Ovary (tissue), 9 donors: ENCODE results near the gene TMEM158. TPM values are rescaled to one million over a fixed set of nuclear protein-coding genes. Genes with fewer than 3 reads are reported as not detected.

Experiments used
- DNase-seq, 5 donors: peaks; one replicate each; pipeline ENCODE4 v3.0.0-alpha.2; 2019 to 2020
- H3K27ac ChIP-seq, 2 donors: fragments of 200-600 bp; one replicate each; pipeline versions ENCODE4 v1.5.1 to v1.8.0; 2019 to 2022
- H3K27me3 ChIP-seq: fragments of 200-600 bp; one replicate; pipeline ENCODE4 v1.8.0; 2022
- H3K36me3 ChIP-seq: fragments of 200-600 bp; sonication (generic); one replicate; pipeline ENCODE4 v1.5.1; 2019
- H3K4me1 ChIP-seq: one replicate; pipeline ENCODE4 v1.8.1; 2013; ENCODE audit warnings: mild to moderate bottlenecking, moderate library complexity; ENCODE audit not compliant: insufficient read depth
- H3K4me3 ChIP-seq: fragments of 200-600 bp; sonication (generic); one replicate; pipeline ENCODE4 v1.5.1; 2017
- H3K9me3 ChIP-seq, 2 donors: fragments of 200-600 bp in 1 of 2; sonication (generic) in 1 of 2; one replicate each; pipeline versions ENCODE4 v1.5.1 to v1.8.1; 2013 to 2019; ENCODE audit warnings: mild to moderate bottlenecking in 1 of 2, moderate library complexity in 1 of 2
- EP300 ChIP-seq: sonication (generic); formaldehyde crosslinking; IDR thresholded peaks from one replicate; pipeline ENCODE4 v1.6.1; 2017; ENCODE audit warnings: antibody characterized with exemption
- POLR2A ChIP-seq: fragments of 450-650 bp; IDR thresholded peaks from one replicate; pipeline ENCODE4 v1.6.1; 2017; ENCODE audit warnings: antibody characterized with exemption, mild to moderate bottlenecking, moderate library complexity
- WGBS, 3 donors: extraction: QIAGEN DNeasy Blood & Tissue Kit in 1 of 3; methylation state at CpG; one replicate each; pipeline versions ENCODE4 v1.1.5 to v1.1.7; 2013 to 2017; 5-methylcytosine and 5-hydroxymethylcytosine counted together
- intact Hi-C, 4 donors: fragments of 100-400 bp; cut with DNase I; formaldehyde crosslinking; loops; one replicate each; pipeline versions ENCODE4 v1.11.0 to v1.15.1; 2022 to 2023
- polyA plus RNA-seq, 2 donors: library from polyadenylated mRNA; stranded (reverse); fragments of 200-250 nt in 1 of 2; fragments of 350-450 nt in 1 of 2; fragmentation: Illumina TruSeq in 1 of 2; extraction: RNeasy Lipid Tissue Mini Kit (QIAGEN cat#74804) in 1 of 2; gene quantifications; one replicate each; pipeline ENCODE4 v1.2.3, GENCODE V29; 2013 to 2014
- total RNA-seq, 7 donors: library from RNA; depleted of rRNA in 2 of 7; stranded (reverse); fragments of >200 nt in 2 of 7; fragmentation: NEBNext Ultra II Directional in 3 of 7; extraction: Animal tissue kit (Norgen Biotek cat#: 25700) in 3 of 7; gene quantifications; one replicate each; pipeline versions ENCODE4 v1.1.0 to v1.2.4, GENCODE V29; 2016 to 2023
- TF ChIP-seq, protein P1 (sequence below), 3 donors: fragments of 450-650 bp in 2 of 3; fragments of 200-600 bp in 1 of 3; IDR thresholded peaks; one replicate each; pipeline versions ENCODE4 v1.5.1 to v1.8.0; 2016 to 2022; ENCODE audit warnings: antibody characterized with exemption in 3 of 3, mild to moderate bottlenecking in 1 of 3
- donor health status: DM: no; HTN: no; CAD: no; lungs with moderate emphysema.
- donor health status: DM: no; HTN: no; CAD: no.
- donor health status: Bipolar disorder and iron deficiency.
- donor health status: DM: yes; HTN: yes; CAD: no.
- donor health status: DM: no; HTN: no; CAD: no.
- donor health status: DM: yes; HTN: yes; CAD: no.

The TMEM158 gene
- total and polyA plus RNA-seq, 9 donors: 0.98 to 5.7 (median 2.6) TPM; not detected in 1

DNA sequence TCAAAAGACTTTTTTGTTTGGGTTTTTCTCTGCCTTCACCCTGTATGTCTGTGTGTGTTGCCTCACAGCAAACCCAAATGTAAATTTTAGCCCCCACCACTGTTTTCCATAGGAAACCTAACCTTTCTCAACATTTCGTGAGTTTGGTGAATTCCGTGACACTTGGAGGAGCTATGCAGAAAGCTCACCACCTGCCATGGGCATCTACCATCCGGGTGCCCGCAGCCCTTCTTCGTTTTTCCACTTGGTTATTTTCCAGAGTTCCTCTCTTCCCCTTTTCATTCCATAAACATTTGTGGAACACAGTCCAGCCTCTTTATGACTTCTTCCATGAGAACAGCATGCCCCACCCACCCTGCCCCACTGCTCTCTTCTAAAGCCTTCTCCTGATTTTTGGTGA lies 31.3 kb downstream of the TMEM158 start:
- no peak for DNase-seq
- Histone ChIP-seq H3K27ac (no peak overlapping the region), H3K4me1 (no peaks in the 10 kb centered on the region), H3K36me3 (no peaks in the 10 kb centered on the region), H3K4me3 (no peak overlapping the region), H3K9me3 (no peaks in the 10 kb centered on the region), H3K27me3 (no peaks in the 10 kb centered on the region)
- WGBS, 3 donors: 88 to 93% (median 90%) methylated on average over 5 of the region's 5 CpGs
- intact Hi-C loops: loop anchor here in 1 of 4 donors (10.0 kb wide), 1 partner anchor 520 kb away; no protein-coding TSS in a partner anchor
- no peak for TF ChIP-seq POLR2A
- TF ChIP-seq EP300: no peak
- TF ChIP-seq, protein P1, sequence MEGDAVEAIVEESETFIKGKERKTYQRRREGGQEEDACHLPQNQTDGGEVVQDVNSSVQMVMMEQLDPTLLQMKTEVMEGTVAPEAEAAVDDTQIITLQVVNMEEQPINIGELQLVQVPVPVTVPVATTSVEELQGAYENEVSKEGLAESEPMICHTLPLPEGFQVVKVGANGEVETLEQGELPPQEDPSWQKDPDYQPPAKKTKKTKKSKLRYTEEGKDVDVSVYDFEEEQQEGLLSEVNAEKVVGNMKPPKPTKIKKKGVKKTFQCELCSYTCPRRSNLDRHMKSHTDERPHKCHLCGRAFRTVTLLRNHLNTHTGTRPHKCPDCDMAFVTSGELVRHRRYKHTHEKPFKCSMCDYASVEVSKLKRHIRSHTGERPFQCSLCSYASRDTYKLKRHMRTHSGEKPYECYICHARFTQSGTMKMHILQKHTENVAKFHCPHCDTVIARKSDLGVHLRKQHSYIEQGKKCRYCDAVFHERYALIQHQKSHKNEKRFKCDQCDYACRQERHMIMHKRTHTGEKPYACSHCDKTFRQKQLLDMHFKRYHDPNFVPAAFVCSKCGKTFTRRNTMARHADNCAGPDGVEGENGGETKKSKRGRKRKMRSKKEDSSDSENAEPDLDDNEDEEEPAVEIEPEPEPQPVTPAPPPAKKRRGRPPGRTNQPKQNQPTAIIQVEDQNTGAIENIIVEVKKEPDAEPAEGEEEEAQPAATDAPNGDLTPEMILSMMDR (IDR thresholded peaks at IDR 0.05): no peak

DNA sequence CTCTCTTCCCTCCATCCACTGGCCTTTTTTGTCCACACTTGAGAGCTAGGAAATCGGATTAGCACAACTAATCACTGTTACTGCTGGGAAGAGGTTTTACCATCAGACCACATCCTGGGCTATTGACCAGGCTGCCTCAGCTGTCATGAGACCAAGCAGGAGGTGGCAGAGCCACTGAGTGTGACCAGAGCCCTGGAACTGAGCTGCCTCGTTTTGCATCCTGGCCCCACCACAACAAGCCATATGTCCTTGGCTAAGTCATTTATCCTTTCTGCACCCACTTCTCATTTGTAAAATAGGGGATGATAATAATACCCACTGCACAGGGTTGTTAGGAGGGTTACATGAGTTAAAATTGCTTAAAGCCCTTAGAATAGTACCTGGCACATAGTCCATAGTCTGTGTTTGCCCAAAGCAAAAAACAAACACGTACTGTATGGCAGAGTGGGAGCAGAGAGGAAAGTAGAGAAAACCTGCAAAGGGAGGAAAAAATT lies 34.1 kb downstream of the TMEM158 start:
- no peaks in the 10 kb centered on the region for H3K4me1 ChIP-seq
- intact Hi-C loops: loop anchor here in 1 of 4 donors (10.0 kb wide), 1 partner anchor 517 kb away; no protein-coding TSS in a partner anchor
- H3K36me3 ChIP-seq: no peaks in the 10 kb centered on the region
- TF ChIP-seq, protein P1 (IDR thresholded peaks at IDR 0.05): no peak
- TF ChIP-seq EP300 (no peak), POLR2A (no peak)
- H3K27ac ChIP-seq: no peak overlapping the region
- DNase-seq: no peak
- no peaks in the 10 kb centered on the region for H3K9me3 ChIP-seq
- no peaks in the 10 kb centered on the region for H3K27me3 ChIP-seq
- WGBS, 3 donors: 53 to 76% (median 68%) methylated on average over 3 of the region's 3 CpGs
- no peak overlapping the region for H3K4me3 ChIP-seq

DNA sequence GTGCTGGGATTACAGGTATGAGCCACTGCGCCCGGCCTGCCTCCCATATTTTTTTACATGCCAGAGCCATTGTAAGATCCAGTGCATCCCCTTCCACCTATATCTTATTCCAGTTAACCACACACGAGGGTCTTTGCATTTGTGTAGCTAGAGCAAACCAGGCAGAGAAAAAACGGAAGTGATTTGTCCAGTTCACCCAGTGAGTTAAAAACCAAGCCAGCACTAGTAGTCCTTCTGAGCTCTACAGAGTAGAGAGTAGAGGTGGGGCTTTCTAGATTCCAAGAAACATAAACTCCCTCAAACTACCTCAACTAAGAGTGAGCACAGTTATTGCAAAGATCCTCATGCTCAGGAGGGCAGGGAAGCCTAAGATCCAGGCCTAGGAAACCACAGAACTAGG lies 34.7 kb downstream of the TMEM158 start:
- Histone ChIP-seq H3K27me3 (no peaks in the 10 kb centered on the region), H3K4me3 (no peak overlapping the region), H3K4me1 (no peaks in the 10 kb centered on the region), H3K36me3 (no peaks in the 10 kb centered on the region), H3K9me3 (no peaks in the 10 kb centered on the region), H3K27ac (no peak overlapping the region)
- WGBS, 3 donors: 86 to 93% (median 90%) methylated on average over 4 of the region's 4 CpGs
- DNase-seq: no peak
- intact Hi-C loops: loop anchor here in 1 of 4 donors (10.0 kb wide), 1 partner anchor 517 kb away; no protein-coding TSS in a partner anchor
- no peak for TF ChIP-seq EP300
- TF ChIP-seq, protein P1 (IDR thresholded peaks at IDR 0.05): no peak
- no peak for TF ChIP-seq POLR2A

DNA sequence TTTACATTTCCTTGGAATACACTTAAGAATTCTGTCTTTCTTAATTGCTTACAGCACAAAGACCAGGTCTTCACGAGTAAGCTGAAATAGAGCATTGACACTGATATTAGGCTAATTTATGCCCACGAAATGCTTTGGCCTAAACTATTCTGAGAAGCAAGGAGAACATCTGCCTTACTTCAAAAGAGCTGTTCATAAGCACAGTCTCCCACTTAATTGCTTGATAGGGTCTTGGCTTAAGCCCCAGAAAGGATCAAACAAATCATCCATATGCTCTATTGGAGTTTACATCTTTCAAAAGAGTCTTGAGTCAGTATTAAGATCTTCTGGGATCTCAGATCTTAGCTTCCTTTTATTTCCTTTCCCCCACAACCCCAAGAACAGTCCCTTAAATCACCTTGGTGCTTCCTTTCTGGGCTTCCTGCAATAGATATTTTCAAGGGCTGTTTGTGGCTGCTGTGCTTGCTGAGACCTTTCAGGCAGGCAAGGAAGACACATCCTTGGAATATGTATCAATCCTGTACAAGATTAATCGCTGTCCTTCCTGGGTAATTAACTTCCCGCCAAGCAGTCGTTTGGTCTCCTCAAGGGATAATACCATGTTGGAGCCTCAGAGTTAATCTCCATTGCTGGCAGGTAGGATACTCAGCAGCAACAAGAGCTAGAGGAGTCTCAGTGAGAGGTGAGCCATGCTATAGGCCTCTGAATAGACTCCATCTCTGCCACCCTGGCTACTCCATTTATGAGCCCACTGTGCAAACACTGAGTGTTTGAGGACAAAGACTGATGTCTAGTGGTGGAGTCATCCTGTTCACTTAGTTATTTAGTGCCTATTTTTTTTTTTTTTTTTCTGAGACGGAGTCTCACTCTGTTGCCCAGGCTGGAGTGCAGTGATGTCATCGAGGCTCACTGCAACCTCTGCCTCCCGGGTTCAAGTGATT lies 37.1 kb downstream of the TMEM158 start:
- no peak for DNase-seq
- 38 to 43% (median 41%) methylated on average over 8 of the region's 8 CpGs for WGBS, 3 donors
- TF ChIP-seq EP300: no peak
- no peak for TF ChIP-seq POLR2A
- TF ChIP-seq, protein P1 (IDR thresholded peaks at IDR 0.05): no peak
- H3K27me3 ChIP-seq: no peaks in the 10 kb centered on the region
- H3K4me1 ChIP-seq: no peaks in the 10 kb centered on the region
- H3K4me3 ChIP-seq: no peak overlapping the region
- no peaks in the 10 kb centered on the region for H3K36me3 ChIP-seq
- intact Hi-C loops: no loop called here
- no peak overlapping the region for H3K27ac ChIP-seq
- H3K9me3 ChIP-seq: no peaks in the 10 kb centered on the region
